Fibroblast of pulmonary artery (primary cell): ENCODE measurements around the gene CFAP45.

Source experiments
- DNase-seq: peaks from one replicate; pipeline ENCODE4 v3.0.0-alpha.2; 2010; ENCODE audit warnings: low read depth
- H3K4me3 ChIP-seq: replicated peaks from 2 replicates; pipeline ENCODE4 v1.5.1; 2011; ENCODE audit warnings: low read depth, mild to moderate bottlenecking, control low read depth, low read length, moderate library complexity
- TF ChIP-seq, protein P1 (sequence below): IDR thresholded peaks from 2 replicates; pipeline ENCODE4 v1.5.1; 2011; ENCODE audit warnings: mild to moderate bottlenecking, control low read depth, low read length, inconsistent platforms; ENCODE audit errors: missing control alignments

The CFAP45 gene, protein sequence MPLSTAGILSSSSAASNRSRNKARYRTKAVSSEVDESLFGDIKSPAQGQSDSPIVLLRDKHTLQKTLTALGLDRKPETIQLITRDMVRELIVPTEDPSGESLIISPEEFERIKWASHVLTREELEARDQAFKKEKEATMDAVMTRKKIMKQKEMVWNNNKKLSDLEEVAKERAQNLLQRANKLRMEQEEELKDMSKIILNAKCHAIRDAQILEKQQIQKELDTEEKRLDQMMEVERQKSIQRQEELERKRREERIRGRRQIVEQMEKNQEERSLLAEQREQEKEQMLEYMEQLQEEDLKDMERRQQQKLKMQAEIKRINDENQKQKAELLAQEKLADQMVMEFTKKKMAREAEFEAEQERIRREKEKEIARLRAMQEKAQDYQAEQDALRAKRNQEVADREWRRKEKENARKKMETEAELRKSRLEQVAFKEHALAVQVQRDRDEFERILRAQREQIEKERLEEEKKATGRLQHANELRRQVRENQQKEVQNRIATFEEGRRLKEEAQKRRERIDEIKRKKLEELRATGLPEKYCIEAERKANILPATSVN

DNA sequence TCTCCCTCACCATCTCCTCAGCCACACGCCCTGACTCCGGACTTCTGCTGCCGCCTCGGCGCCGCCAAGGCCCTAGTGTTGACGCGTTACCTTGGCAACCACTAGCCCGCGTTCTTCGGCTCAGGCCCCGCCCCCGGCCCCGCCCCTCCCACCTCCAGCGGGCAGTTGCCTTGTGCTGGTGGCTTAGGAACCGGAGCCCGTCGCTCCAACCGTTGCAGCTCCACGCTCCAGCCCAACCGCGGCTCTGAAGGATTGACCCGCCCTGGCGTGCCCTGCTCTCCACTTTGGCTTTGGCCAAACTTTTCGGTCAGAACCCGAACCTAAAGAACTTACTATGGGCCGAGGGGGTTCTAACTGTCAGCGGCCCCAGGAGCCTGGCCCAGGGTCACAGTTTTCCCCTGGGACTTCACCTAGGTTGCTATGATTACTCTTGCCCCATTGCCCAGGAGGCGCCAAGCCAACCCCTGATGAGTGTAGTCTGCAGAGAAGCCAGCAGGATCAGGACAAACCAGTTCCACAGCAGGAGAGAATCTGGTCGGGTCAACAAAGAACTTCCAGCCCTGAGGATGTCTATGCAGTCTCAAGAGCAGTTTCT lies at the start of gene CFAP45:
Gene CFAP45, minus strand, starts transcription at position 80 of the 595 bp plus-strand sequence. Its CDS starts 67 bp downstream, at position 13.
- no peak within 1 kb of the TSS for H3K4me3 ChIP-seq
- peak; percentile 82 for DNase-seq
- TF ChIP-seq, protein P1, sequence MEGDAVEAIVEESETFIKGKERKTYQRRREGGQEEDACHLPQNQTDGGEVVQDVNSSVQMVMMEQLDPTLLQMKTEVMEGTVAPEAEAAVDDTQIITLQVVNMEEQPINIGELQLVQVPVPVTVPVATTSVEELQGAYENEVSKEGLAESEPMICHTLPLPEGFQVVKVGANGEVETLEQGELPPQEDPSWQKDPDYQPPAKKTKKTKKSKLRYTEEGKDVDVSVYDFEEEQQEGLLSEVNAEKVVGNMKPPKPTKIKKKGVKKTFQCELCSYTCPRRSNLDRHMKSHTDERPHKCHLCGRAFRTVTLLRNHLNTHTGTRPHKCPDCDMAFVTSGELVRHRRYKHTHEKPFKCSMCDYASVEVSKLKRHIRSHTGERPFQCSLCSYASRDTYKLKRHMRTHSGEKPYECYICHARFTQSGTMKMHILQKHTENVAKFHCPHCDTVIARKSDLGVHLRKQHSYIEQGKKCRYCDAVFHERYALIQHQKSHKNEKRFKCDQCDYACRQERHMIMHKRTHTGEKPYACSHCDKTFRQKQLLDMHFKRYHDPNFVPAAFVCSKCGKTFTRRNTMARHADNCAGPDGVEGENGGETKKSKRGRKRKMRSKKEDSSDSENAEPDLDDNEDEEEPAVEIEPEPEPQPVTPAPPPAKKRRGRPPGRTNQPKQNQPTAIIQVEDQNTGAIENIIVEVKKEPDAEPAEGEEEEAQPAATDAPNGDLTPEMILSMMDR = no peak

DNA sequence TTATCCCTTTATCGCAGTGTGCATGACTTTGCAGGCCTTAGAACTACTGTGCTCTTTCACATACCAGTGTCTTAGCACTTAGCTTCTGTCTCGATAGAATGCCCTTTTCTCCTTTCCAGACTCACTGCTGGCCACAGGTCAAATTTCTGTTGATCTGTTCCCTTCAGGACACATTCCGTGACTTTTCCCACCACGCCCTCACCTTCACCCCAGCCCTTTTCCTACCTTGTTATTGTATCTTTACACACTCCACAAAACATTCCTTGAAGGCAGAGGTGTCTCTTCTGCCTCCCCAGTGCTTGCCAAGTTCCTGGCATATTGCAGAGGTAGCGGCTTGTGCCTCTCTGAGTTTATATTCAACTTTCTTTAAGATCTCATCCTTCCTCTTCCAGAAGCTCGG lies 49.2 kb upstream of the CFAP45 start:
- DNase-seq = no peak
- H3K4me3 ChIP-seq = no peak overlapping the region

DNA sequence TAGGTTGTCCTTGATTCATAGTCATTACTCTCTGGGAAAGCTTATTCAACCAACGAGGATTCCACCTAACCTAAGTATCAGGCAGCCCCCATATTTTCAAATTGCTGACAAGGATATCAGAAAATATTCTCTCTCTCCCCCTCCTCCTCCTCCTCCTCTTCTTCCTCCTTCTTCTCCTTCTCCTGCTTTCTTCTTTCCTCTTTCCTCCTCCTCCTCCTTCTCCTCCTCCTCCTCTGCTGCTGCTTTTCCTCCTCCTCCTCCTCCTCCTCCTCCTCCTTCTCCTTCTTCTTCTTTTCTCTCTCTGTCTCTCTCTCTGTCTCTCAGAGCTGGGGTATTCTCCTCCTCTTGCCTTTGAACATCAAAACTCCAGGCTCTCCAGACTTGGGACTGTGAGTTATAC lies 48.0 kb upstream of the CFAP45 start:
- no peak overlapping the region for H3K4me3 ChIP-seq
- DNase-seq = no peak
- TF ChIP-seq, protein P1 = no peak

More for the DNA sequence above, 49.2 kb upstream of the CFAP45 start:
- TF ChIP-seq, protein P1 = no peak

DNA sequence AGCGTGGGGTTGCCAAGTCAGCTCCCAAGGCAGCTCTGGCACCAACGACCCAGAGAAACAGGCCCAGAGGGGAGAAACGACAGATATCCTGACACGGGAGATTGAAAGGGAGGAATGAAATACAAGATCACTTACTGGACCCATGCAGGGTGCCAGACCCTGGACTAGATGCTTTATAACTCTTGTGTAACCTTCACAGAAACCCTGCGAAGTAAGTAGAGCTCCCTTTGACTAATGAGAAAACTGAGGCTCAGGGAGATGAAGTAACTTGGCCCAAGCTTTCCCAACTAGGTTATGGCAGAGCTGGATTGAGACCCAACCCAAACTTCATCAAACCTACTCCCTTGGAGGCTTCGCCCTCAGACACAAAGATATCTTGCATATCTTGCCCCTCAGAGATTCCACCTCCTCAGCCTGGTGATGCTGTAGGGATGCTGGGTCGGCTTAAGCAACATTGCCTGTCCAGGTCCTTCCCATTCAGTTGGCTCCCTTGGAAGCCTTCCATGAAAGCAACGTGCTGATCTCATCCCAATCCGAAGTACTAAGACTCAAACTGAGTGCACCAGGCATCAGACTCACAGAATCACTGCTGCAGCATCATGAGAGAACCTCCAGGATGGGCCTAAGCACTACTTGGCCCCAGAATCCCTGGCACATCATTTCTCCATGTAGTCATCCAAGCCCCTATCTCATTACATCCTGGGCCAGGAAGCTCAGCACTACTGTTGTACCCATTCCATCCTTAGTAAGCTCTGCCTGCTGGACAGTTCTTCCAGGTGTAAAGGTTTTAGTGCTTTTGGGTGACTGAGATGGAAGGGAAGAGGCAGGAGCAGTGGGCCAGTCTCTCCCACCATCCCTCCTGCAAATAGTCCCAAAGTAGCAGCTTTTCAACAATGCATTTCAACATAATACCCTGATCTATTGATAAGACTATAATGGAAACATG lies 46.5 kb upstream of the CFAP45 start:
- no peak overlapping the region for H3K4me3 ChIP-seq
- DNase-seq = no peak
- TF ChIP-seq, protein P1 = no peak

DNA sequence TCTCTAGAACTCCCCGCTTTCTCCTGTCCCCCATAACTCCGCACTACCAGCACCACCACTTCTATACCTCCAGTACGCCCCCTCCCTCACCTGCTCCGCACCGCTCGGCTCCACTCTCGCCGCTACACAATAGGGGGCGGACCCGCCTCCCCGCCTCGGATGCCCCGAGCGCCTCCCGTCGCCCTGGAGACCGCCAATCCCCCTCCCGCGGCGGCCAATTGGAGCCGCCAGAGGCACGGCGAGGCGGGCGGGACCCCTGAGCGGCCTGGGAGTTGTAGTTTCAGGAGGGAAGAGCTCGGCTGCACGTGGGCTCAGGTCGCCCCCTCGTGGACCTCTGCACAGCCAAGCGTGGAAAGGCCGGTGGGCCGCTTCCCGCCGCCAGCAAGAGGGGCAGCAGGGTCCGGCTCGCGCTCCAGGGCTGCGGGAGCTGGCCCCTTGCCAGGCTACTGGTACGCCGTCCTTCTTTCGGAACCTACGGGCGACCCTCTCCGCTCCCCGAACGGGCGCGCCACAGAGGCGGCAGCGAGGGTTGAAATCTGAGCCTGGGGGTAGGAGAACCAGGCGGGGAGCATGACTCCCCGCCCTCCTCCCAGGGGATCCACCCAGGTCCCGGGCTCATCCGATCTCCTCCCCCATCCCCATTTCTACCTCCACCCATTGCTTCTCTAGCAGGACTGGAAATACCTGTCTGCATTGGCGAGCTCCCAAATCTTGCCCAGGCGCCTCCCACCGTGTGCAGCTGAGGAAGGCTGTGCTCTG lies 45.7 kb upstream of the CFAP45 start, which contains the start of gene IGSF9:
Gene IGSF9, minus strand, starts transcription at position 131 of the 759 bp plus-strand sequence. CDS start 2,159 bp downstream, outside the sequence.
- TF ChIP-seq, protein P1 = peak; percentile 28
- H3K4me3 ChIP-seq = peak within 1 kb of the TSS; percentile 47
- peak; percentile 73 for DNase-seq
